ENCODE data around the gene NFATC1.

The NFATC1 gene

GRCh38 chr18:79421275-79421857 lies 25.6 kb downstream of the NFATC1 start:
- Histone ChIP-seq H3K36me3 (ENCODE audit: insufficient read depth, low read length) (no peaks in the 10 kb centered on the region), H3K27me3 (ENCODE audit: insufficient read depth, low read length) (peaks cover 9% of the 10 kb centered on the region), H3K4me1 (ENCODE audit: insufficient read depth, low read length) (0 out of 2 replicates have a peak, but pooled peaks cover 4% of the 10 kb centered on the region), H3K9me3 (ENCODE audit: insufficient read depth, low read depth, low read length) (no peaks in the 10 kb centered on the region), H3K4me3 (ENCODE audit: low read length) (no peak overlapping the region), H3K9ac (ENCODE audit: low read depth, low read length) (no peak overlapping the region), H3K27ac (ENCODE audit: low read depth, low read length) (no peak overlapping the region)
- 91% methylated on average over 26 of the region's 26 CpGs for WGBS

DNA sequence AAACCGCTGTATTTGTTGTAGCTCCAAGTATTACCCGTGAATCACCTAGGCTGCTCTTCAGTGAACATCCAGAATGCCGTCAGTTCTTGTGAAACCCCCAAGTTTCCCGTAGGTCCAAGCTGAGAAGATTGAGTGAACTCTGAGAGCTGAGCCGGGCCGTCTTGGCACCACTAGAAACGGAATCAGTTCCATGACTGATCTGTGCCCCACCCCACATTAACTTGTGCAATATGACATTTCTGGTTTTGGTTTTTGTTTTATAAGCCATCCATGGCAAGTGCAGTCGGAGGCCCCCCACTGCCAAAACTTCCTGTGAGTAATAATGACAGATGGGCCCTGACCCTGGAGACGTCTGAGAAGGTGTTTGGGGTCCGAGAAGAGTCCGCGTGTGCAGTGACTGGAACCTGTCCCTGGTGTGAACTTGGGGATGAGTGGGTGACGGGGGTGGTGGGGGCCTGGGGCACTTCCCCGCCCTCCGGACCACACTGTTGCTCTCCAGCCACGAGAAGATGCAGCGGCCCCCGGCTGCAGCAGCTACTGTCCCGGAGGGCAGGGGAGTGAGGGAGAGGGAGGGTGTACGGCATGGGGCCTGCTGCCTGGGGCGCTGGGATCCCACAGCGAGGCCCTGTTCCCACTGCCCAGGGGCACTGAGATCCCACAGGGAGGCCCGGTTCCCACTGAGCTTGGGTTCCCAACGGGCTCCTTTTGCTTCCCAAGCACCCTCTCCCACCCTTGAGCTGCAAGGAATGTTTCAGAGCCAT lies 26.5 kb downstream of the NFATC1 start:
- no peak overlapping the region for H3K9ac ChIP-seq (ENCODE audit: low read depth, low read length)
- H3K9me3 ChIP-seq (ENCODE audit: insufficient read depth, low read depth, low read length) = no peaks in the 10 kb centered on the region
- peaks cover 9% of the 10 kb centered on the region for H3K27me3 ChIP-seq (ENCODE audit: insufficient read depth, low read length)
- H3K4me3 ChIP-seq (ENCODE audit: low read length) = no peak overlapping the region
- 0 out of 2 replicates have a peak, but pooled peaks cover 4% of the 10 kb centered on the region for H3K4me1 ChIP-seq (ENCODE audit: insufficient read depth, low read length)
- no peaks in the 10 kb centered on the region for H3K36me3 ChIP-seq (ENCODE audit: insufficient read depth, low read length)
- no peak overlapping the region for H3K27ac ChIP-seq (ENCODE audit: low read depth, low read length)
- WGBS = 91% methylated on average over 24 of the region's 24 CpGs

- H3K4me1 ChIP-seq (ENCODE audit: insufficient read depth, low read length) = 0 out of 2 replicates have a peak, but pooled peaks cover 4% of the 10 kb centered on the region
Measured at GRCh38 chr18:79422783-79423165, 27.0 kb downstream of the NFATC1 start.

DNA sequence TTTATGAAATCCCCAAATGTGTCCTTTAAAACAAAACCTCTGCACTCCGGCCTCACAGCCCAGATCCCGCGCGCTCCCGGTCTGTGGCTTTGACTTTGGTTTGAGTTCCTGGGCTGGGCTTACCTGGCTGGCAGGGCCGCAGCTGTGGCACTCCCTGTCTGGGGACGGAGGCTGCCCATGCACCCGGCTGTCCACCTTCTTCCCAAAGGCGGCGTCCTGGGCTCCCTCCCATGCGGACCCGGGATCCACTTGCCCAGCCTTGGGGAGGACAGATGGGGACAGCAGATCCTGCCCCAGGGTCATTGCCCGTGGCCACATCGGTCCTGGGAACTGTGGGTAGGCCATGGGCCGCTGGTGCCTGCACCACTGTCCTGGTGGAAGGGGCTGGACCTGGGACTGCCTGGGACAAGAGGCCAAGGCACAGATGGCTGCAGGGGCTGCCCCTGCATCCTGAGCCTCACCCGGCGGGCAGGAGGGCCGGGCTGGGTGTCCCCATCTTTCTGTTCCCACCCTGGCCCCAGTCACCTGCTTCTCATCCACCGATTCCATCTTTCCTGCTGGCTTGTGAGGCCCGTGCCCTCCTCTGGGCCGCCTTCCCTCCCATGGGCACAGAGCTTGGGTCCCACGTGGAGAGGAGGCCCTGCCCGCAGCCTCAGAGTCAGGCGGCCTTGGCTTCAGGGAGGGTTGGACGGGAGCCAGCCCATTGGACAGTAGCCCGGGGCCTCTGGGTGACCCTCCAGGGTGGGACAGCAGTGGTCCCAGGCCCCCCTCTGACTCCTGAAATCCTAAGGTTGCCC lies 27.7 kb downstream of the NFATC1 start:
- H3K4me3 ChIP-seq (ENCODE audit: low read length) = no peak overlapping the region
- H3K27me3 ChIP-seq (ENCODE audit: insufficient read depth, low read length) = peaks cover 9% of the 10 kb centered on the region
- H3K4me1 ChIP-seq (ENCODE audit: insufficient read depth, low read length) = 0 out of 2 replicates have a peak, but pooled peaks cover 4% of the 10 kb centered on the region
- no peaks in the 10 kb centered on the region for H3K36me3 ChIP-seq (ENCODE audit: insufficient read depth, low read length)
- H3K27ac ChIP-seq (ENCODE audit: low read depth, low read length) = no peak overlapping the region
- no peaks in the 10 kb centered on the region for H3K9me3 ChIP-seq (ENCODE audit: insufficient read depth, low read depth, low read length)
- 95% methylated on average over 26 of the region's 26 CpGs for WGBS
- no peak overlapping the region for H3K9ac ChIP-seq (ENCODE audit: low read depth, low read length)

More at GRCh38 chr18:79422783-79423165, 27.0 kb downstream of the NFATC1 start:
- Histone ChIP-seq H3K27me3 (ENCODE audit: insufficient read depth, low read length) (peaks cover 9% of the 10 kb centered on the region), H3K27ac (ENCODE audit: low read depth, low read length) (no peak overlapping the region), H3K36me3 (ENCODE audit: insufficient read depth, low read length) (no peaks in the 10 kb centered on the region), H3K9ac (ENCODE audit: low read depth, low read length) (no peak overlapping the region), H3K4me3 (ENCODE audit: low read length) (no peak overlapping the region), H3K9me3 (ENCODE audit: insufficient read depth, low read depth, low read length) (no peaks in the 10 kb centered on the region)
- 87% methylated on average over 12 of the region's 12 CpGs for WGBS

DNA sequence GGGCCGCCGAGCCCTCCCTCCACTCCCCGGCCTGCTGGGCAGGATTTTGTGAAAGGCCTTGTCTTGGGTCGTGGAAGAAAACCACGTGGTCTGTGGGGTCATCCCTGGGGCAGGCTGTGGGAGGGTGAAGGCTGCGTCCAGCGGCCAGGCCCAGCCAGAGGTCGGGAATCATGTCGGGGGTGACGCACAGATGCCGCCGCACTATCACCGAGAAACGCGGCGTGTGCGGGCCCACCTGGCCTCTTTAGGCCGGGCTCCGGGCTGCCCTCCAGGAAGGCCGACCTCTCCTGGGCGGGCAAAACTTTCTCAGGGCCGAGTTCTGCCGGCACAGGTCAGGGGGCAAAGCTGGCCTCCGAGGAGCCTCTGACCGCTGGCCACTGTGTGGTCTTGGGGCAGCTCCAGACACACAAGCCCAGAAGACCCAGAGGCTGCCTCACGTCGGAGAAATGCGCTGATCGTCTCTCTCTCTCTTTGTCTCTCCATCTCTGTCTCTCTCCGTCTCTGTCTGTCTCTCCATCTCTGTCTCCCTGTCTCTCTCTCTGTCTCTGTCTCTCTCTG lies 28.4 kb downstream of the NFATC1 start:
- no peaks in the 10 kb centered on the region for H3K36me3 ChIP-seq (ENCODE audit: insufficient read depth, low read length)
- H3K4me1 ChIP-seq (ENCODE audit: insufficient read depth, low read length) = 0 out of 2 replicates have a peak, but pooled peaks cover 4% of the 10 kb centered on the region
- 91% methylated on average over 30 of the region's 30 CpGs for WGBS

GRCh38 chr18:79424880-79425568 lies 29.3 kb downstream of the NFATC1 start:
- H3K4me3 ChIP-seq (ENCODE audit: low read length) = no peak overlapping the region
- no peaks in the 10 kb centered on the region for H3K9me3 ChIP-seq (ENCODE audit: insufficient read depth, low read depth, low read length)
- H3K27ac ChIP-seq (ENCODE audit: low read depth, low read length) = no peak overlapping the region
- H3K4me1 ChIP-seq (ENCODE audit: insufficient read depth, low read length) = 0 out of 2 replicates have a peak, but pooled peaks cover 4% of the 10 kb centered on the region
- H3K27me3 ChIP-seq (ENCODE audit: insufficient read depth, low read length) = peaks cover 9% of the 10 kb centered on the region
- no peaks in the 10 kb centered on the region for H3K36me3 ChIP-seq (ENCODE audit: insufficient read depth, low read length)
- 88% methylated on average over 19 of the region's 19 CpGs for WGBS
- no peak overlapping the region for H3K9ac ChIP-seq (ENCODE audit: low read depth, low read length)

More for the DNA sequence above, 28.4 kb downstream of the NFATC1 start:
- no peak overlapping the region for H3K4me3 ChIP-seq (ENCODE audit: low read length)
- no peak overlapping the region for H3K27ac ChIP-seq (ENCODE audit: low read depth, low read length)
- peaks cover 9% of the 10 kb centered on the region for H3K27me3 ChIP-seq (ENCODE audit: insufficient read depth, low read length)
- no peaks in the 10 kb centered on the region for H3K9me3 ChIP-seq (ENCODE audit: insufficient read depth, low read depth, low read length)
- H3K9ac ChIP-seq (ENCODE audit: low read depth, low read length) = no peak overlapping the region

DNA sequence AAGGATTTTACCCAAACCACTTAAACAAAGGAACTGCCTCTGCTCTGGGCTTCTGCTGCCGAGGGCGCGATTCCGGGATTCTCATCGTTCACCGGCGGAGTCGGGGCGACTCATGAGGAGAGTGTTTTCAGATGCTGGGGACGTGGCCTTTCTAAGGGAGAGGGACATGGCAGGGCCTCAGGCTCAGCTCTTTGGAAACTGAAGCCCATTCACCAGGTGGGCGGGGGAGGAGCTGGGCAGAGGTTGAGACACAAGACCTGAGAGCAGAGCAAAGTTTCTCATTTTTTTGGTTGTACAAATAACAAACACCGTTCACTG lies 29.8 kb downstream of the NFATC1 start:
- 0 out of 2 replicates have a peak, but pooled peaks cover 4% of the 10 kb centered on the region for H3K4me1 ChIP-seq (ENCODE audit: insufficient read depth, low read length)
- no peak overlapping the region for H3K9ac ChIP-seq (ENCODE audit: low read depth, low read length)
- no peaks in the 10 kb centered on the region for H3K9me3 ChIP-seq (ENCODE audit: insufficient read depth, low read depth, low read length)
- H3K4me3 ChIP-seq (ENCODE audit: low read length) = no peak overlapping the region
- peaks cover 9% of the 10 kb centered on the region for H3K27me3 ChIP-seq (ENCODE audit: insufficient read depth, low read length)
- H3K27ac ChIP-seq (ENCODE audit: low read depth, low read length) = no peak overlapping the region
- WGBS = 88% methylated on average over 12 of the region's 12 CpGs
- no peaks in the 10 kb centered on the region for H3K36me3 ChIP-seq (ENCODE audit: insufficient read depth, low read length)

DNA sequence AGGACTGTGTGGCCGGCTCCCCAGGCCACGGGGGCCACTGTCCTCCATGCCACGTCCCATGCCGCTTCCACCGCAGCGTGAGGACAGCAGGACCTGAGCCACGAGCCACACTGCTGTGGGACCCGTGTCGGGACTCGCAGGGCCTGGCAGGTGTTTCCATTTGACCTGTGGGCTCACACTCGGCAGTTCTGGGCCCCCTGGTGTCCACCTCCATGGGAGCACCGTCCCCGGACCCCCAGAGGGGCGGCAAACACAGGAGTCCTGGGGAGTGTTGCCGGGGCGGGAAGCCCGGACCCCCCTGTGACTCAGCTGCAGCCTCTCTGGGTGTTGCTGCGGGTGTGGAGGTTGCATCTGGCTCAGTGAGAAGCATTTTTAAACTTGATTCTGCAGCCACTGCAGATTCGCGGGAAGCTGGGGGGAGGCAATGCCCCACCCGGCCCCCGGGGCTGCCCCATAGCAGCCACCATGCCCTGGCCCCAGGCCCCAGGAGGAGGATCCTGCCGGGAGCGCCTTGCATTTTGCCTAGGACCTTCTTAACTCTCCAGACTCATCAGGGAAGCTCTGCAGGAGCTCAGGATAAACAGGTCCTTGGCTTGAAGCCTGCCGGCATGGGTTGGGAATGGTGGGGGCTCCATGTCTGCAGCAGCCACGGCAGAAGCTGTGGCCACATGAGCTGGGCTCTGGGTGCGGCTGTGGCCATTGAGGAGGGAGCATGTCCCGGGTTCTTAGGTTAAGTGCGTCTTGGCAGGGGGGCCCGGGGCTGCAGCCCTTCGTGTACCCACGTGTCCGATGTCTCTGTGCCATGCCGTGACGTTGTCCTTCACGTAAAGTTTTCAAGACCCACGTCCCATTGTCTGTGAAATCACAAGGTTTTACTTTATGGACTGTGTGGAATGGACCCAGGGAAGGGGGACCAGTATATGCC lies 30.9 kb downstream of the NFATC1 start:
- 93% methylated on average over 37 of the region's 37 CpGs for WGBS
- H3K9ac ChIP-seq (ENCODE audit: low read depth, low read length) = no peak overlapping the region
- peaks cover 9% of the 10 kb centered on the region for H3K27me3 ChIP-seq (ENCODE audit: insufficient read depth, low read length)
- H3K4me3 ChIP-seq (ENCODE audit: low read length) = no peak overlapping the region
- H3K36me3 ChIP-seq (ENCODE audit: insufficient read depth, low read length) = no peaks in the 10 kb centered on the region
- H3K9me3 ChIP-seq (ENCODE audit: insufficient read depth, low read depth, low read length) = no peaks in the 10 kb centered on the region
- H3K27ac ChIP-seq (ENCODE audit: low read depth, low read length) = no peak overlapping the region
- 0 out of 2 replicates have a peak, but pooled peaks cover 4% of the 10 kb centered on the region for H3K4me1 ChIP-seq (ENCODE audit: insufficient read depth, low read length)

GRCh38 chr18:79427368-79428225 lies 31.9 kb downstream of the NFATC1 start:
- Histone ChIP-seq H3K4me1 (ENCODE audit: insufficient read depth, low read length) (0 out of 2 replicates have a peak, but pooled peaks cover 4% of the 10 kb centered on the region), H3K27ac (ENCODE audit: low read depth, low read length) (no peak overlapping the region), H3K4me3 (ENCODE audit: low read length) (no peak overlapping the region), H3K9ac (ENCODE audit: low read depth, low read length) (no peak overlapping the region), H3K27me3 (ENCODE audit: insufficient read depth, low read length) (peaks cover 9% of the 10 kb centered on the region), H3K36me3 (ENCODE audit: insufficient read depth, low read length) (no peaks in the 10 kb centered on the region), H3K9me3 (ENCODE audit: insufficient read depth, low read depth, low read length) (no peaks in the 10 kb centered on the region)
- WGBS = 91% methylated on average over 29 of the region's 29 CpGs
